Mammary microvascular endothelial cell (primary cell): ENCODE measurements around the gene C1QTNF12. TPM values are rescaled to one million over a fixed set of nuclear protein-coding genes. Genes with fewer than 3 reads are reported as not detected.

ENCODE experiments used
- total RNA-seq: library from RNA; depleted of rRNA; stranded (reverse); fragments of >200 nt; gene quantifications from 2 replicates; pipeline ENCODE4 v1.2.3, GENCODE V29; 2015

C1QTNF12 gene
- total RNA-seq: 0.25 and 0.27 TPM in 2 replicates

GRCh38 chr1:1246577-1247340 lies at the start of gene C1QTNF12:
Gene C1QTNF12 (minus strand): TSS chr1:1246722. CDS start chr1:1246690, 32 bp downstream.

GRCh38 chr1:1273512-1274298 lies 27.2 kb upstream of the C1QTNF12 start, which contains the start of gene UBE2J2:
Gene UBE2J2 (minus strand): TSS chr1:1273854. CDS start chr1:1267992, 5,862 bp downstream.

GRCh38 chr1:1232208-1232795 lies 14.2 kb downstream of the C1QTNF12 start, which contains the start of gene B3GALT6:
Gene B3GALT6 (plus strand): TSS chr1:1232237. CDS start chr1:1232279, 42 bp downstream.

GRCh38 chr1:1231400-1232207 lies 14.9 kb downstream of the C1QTNF12 start, which contains the start of gene SDF4:
Gene SDF4 (minus strand): TSS chr1:1232001. CDS start chr1:1228772, 3,229 bp downstream.

GRCh38 chr1:1213345-1214265 lies 32.9 kb downstream of the C1QTNF12 start, which contains the start of gene TNFRSF4:
Gene TNFRSF4 (minus strand): TSS chr1:1214153. CDS start chr1:1214127, 26 bp downstream.

GRCh38 chr1:1206376-1206965 lies 40.1 kb downstream of the C1QTNF12 start, which contains the start of gene TNFRSF18:
Gene TNFRSF18 (minus strand): TSS chr1:1206592. CDS start chr1:1206571, 21 bp downstream.

Other genes with a start within 250 kb of the C1QTNF12 start
- gene HES4, start 246.6 kb downstream of the C1QTNF12 start, total RNA-seq: 12.7 and 14.3 TPM in 2 replicates
- 865 and 904 TPM in 2 replicates for gene ISG15, start 233.2 kb downstream of the C1QTNF12 start, total RNA-seq
- gene AGRN, start 226.6 kb downstream of the C1QTNF12 start, total RNA-seq: 107 and 115 TPM in 2 replicates
- not detected in 2 replicates for gene RNF223, start 172.4 kb downstream of the C1QTNF12 start, total RNA-seq
- 14.0 and 15.6 TPM in 2 replicates for gene C1orf159, start 130.6 kb downstream of the C1QTNF12 start, total RNA-seq
- not detected in 2 replicates for gene TTLL10, start 72.8 kb downstream of the C1QTNF12 start, total RNA-seq
- gene TNFRSF18, start 40.1 kb downstream of the C1QTNF12 start, total RNA-seq: not detected in 2 replicates
- 1.4 and 2.0 TPM in 2 replicates for gene TNFRSF4, start 32.6 kb downstream of the C1QTNF12 start, total RNA-seq
- gene SDF4, start 14.7 kb downstream of the C1QTNF12 start, total RNA-seq: 205 and 217 TPM in 2 replicates
- gene B3GALT6, start 14.5 kb downstream of the C1QTNF12 start, total RNA-seq: 27.9 and 30.2 TPM in 2 replicates
- gene UBE2J2, start 27.1 kb upstream of the C1QTNF12 start, total RNA-seq: 36.0 and 43.3 TPM in 2 replicates
- gene SCNN1D, start 33.7 kb upstream of the C1QTNF12 start, total RNA-seq: 0.05 and 0.67 TPM in 2 replicates
- gene ACAP3, start 61.2 kb upstream of the C1QTNF12 start, total RNA-seq: 13.7 and 20.6 TPM in 2 replicates
- gene PUSL1, start 61.9 kb upstream of the C1QTNF12 start, total RNA-seq: 38.5 and 38.6 TPM in 2 replicates
- 83.0 and 98.9 TPM in 2 replicates for gene INTS11, start 77.9 kb upstream of the C1QTNF12 start, total RNA-seq
- gene CPTP, start 78.1 kb upstream of the C1QTNF12 start, total RNA-seq: 40.4 and 40.6 TPM in 2 replicates
- gene TAS1R3, start 84.6 kb upstream of the C1QTNF12 start, total RNA-seq: not detected in 2 replicates
- gene DVL1, start 102.7 kb upstream of the C1QTNF12 start, total RNA-seq: 41.1 and 41.3 TPM in 2 replicates
- gene MXRA8, start 111.8 kb upstream of the C1QTNF12 start, total RNA-seq: 0.20 and 0.34 TPM in 2 replicates
- 180 and 195 TPM in 2 replicates for gene AURKAIP1, start 128.5 kb upstream of the C1QTNF12 start, total RNA-seq
- gene CCNL2, start 152.6 kb upstream of the C1QTNF12 start, total RNA-seq: 40.4 and 46.4 TPM in 2 replicates
- 204 and 208 TPM in 2 replicates for gene MRPL20, start 160.6 kb upstream of the C1QTNF12 start, total RNA-seq
- 0.47 and 0.64 TPM in 2 replicates for gene ANKRD65, start 174.6 kb upstream of the C1QTNF12 start, total RNA-seq
- 45.7 and 49.0 TPM in 2 replicates for gene VWA1, start 189.0 kb upstream of the C1QTNF12 start, total RNA-seq
- gene ATAD3C, start 203.0 kb upstream of the C1QTNF12 start, total RNA-seq: 0.07 TPM in 1 of 2 replicates, not detected in the other
- 40.2 and 43.1 TPM in 2 replicates for gene ATAD3B, start 225.0 kb upstream of the C1QTNF12 start, total RNA-seq